Stomach (tissue), 4 donors: ENCODE measurements around the gene VEPH1.

Experiments used
- CTCF ChIP-seq, 7 experiments: fragments of 450-650 bp in 4 of 7; fragments of 200-600 bp in 3 of 7; sonication (generic) in 3 of 7; IDR thresholded peaks; one replicate each; pipeline ENCODE4 v1.5.1; 2016 to 2019; ENCODE audit warnings: antibody characterized with exemption in 7 of 7, control low read depth in 2 of 7, mild to moderate bottlenecking in 1 of 7
- POLR2A ChIP-seq, 4 donors: fragments of 450-650 bp; IDR thresholded peaks; one replicate each; pipeline ENCODE4 v1.6.1; 2016; ENCODE audit warnings: antibody characterized with exemption in 4 of 4, control low read depth in 2 of 4, mild to moderate bottlenecking in 1 of 4, moderate library complexity in 1 of 4

GRCh38 chr3:157512534-157512933 is 9.3 kb upstream of the VEPH1 start:
- TF ChIP-seq CTCF (IDR thresholded peaks at IDR 0.05) (no peak), POLR2A (IDR thresholded peaks at IDR 0.05) (no peak)
